ENCODE measurements around the gene AK8.

AK8 gene

GRCh38 chr9:132857616-132858342 lies 20.3 kb downstream of the AK8 start:
- Histone ChIP-seq H3K27me3 (ENCODE audit: insufficient read depth, low read length) (no peaks in the 10 kb centered on the region), H3K79me1 (ENCODE audit: low read length) (no peaks in the 10 kb centered on the region), H3K23ac (ENCODE audit: low read length) (no peak overlapping the region), H3K27ac (ENCODE audit: low read depth, low read length) (no peak overlapping the region), H3K36me3 (ENCODE audit: control insufficient read depth in 1 of 2, insufficient read depth in 2 of 2, low read length in 2 of 2) (no peaks in the 10 kb centered on the region), H3K9me3 (ENCODE audit: insufficient read depth, low read depth, low read length) (no peaks in the 10 kb centered on the region), H3K4me3 (ENCODE audit: low read depth, low read length) (no peak overlapping the region), H2BK120ac (ENCODE audit: insufficient read depth, low read length, poor library complexity) (no peak overlapping the region), H3K4me1 (ENCODE audit: control insufficient read depth in 1 of 2, insufficient read depth in 2 of 2, low read length in 2 of 2) (no peaks in the 10 kb centered on the region), H3K79me2 (ENCODE audit: control insufficient read depth, insufficient read depth, low read length, poor library complexity) (no peaks in the 10 kb centered on the region), H2AFZ (ENCODE audit: insufficient read depth, low read length, poor library complexity) (no peak overlapping the region), H2AK5ac (ENCODE audit: low read length) (no peak overlapping the region), H4K91ac (ENCODE audit: low read depth, low read length) (no peak overlapping the region), H2BK12ac (ENCODE audit: low read length) (no peak overlapping the region), H3K18ac (ENCODE audit: low read length) (no peak overlapping the region), H3K9ac (ENCODE audit: low read length) (no peak overlapping the region), H3K4ac (ENCODE audit: low read depth, low read length) (no peak overlapping the region), H3K14ac (ENCODE audit: low read length) (no peak overlapping the region), H4K12ac (ENCODE audit: low read depth, low read length) (no peak overlapping the region), H3K4me2 (ENCODE audit: low read length) (no peak overlapping the region), H2BK5ac (ENCODE audit: low read depth, low read length, poor library complexity) (no peak overlapping the region), H4K8ac (ENCODE audit: low read depth, low read length) (no peak overlapping the region)
- WGBS (ENCODE audit: extremely low coverage, insufficient coverage, insufficient read length): no CpG with 5 or more reads among the region's 24 CpGs
- no peak for DNase-seq

GRCh38 chr9:132857031-132857430 lies 21.1 kb downstream of the AK8 start:
- no peak overlapping the region for H2BK5ac ChIP-seq (ENCODE audit: low read depth, low read length, poor library complexity)
- no CpG with 5 or more reads among the region's 8 CpGs for WGBS (ENCODE audit: extremely low coverage, insufficient coverage, insufficient read length)
- no peaks in the 10 kb centered on the region for H3K9me3 ChIP-seq (ENCODE audit: insufficient read depth, low read depth, low read length)
- H2AK5ac ChIP-seq (ENCODE audit: low read length): no peak overlapping the region
- H3K27ac ChIP-seq (ENCODE audit: low read depth, low read length): no peak overlapping the region
- H3K79me1 ChIP-seq (ENCODE audit: low read length): no peaks in the 10 kb centered on the region
- H2BK120ac ChIP-seq (ENCODE audit: insufficient read depth, low read length, poor library complexity): no peak overlapping the region
- H4K8ac ChIP-seq (ENCODE audit: low read depth, low read length): no peak overlapping the region
- H3K4me3 ChIP-seq (ENCODE audit: low read depth, low read length): no peak overlapping the region
- no peak overlapping the region for H3K18ac ChIP-seq (ENCODE audit: low read length)
- no peak overlapping the region for H3K4ac ChIP-seq (ENCODE audit: low read depth, low read length)
- no peak overlapping the region for H3K4me2 ChIP-seq (ENCODE audit: low read length)
- no peak overlapping the region for H4K91ac ChIP-seq (ENCODE audit: low read depth, low read length)
- no peak overlapping the region for H3K9ac ChIP-seq (ENCODE audit: low read length)
- H3K23ac ChIP-seq (ENCODE audit: low read length): no peak overlapping the region
- H2AFZ ChIP-seq (ENCODE audit: insufficient read depth, low read length, poor library complexity): no peak overlapping the region
- H2BK12ac ChIP-seq (ENCODE audit: low read length): no peak overlapping the region
- no peaks in the 10 kb centered on the region for H3K36me3 ChIP-seq (ENCODE audit: control insufficient read depth in 1 of 2, insufficient read depth in 2 of 2, low read length in 2 of 2)
- H3K4me1 ChIP-seq (ENCODE audit: control insufficient read depth in 1 of 2, insufficient read depth in 2 of 2, low read length in 2 of 2): no peaks in the 10 kb centered on the region
- H4K12ac ChIP-seq (ENCODE audit: low read depth, low read length): no peak overlapping the region
- H3K14ac ChIP-seq (ENCODE audit: low read length): no peak overlapping the region
- DNase-seq: no peak
- no peaks in the 10 kb centered on the region for H3K27me3 ChIP-seq (ENCODE audit: insufficient read depth, low read length)
- no peaks in the 10 kb centered on the region for H3K79me2 ChIP-seq (ENCODE audit: control insufficient read depth, insufficient read depth, low read length, poor library complexity)

- Histone ChIP-seq H3K79me1 (ENCODE audit: low read length) (no peaks in the 10 kb centered on the region), H2BK5ac (ENCODE audit: low read depth, low read length, poor library complexity) (no peak overlapping the region), H3K14ac (ENCODE audit: low read length) (no peak overlapping the region), H3K18ac (ENCODE audit: low read length) (no peak overlapping the region), H2AK5ac (ENCODE audit: low read length) (no peak overlapping the region), H3K4me1 (ENCODE audit: control insufficient read depth in 1 of 2, insufficient read depth in 2 of 2, low read length in 2 of 2) (no peaks in the 10 kb centered on the region), H3K36me3 (ENCODE audit: control insufficient read depth in 1 of 2, insufficient read depth in 2 of 2, low read length in 2 of 2) (no peaks in the 10 kb centered on the region), H3K27ac (ENCODE audit: low read depth, low read length) (no peak overlapping the region), H3K79me2 (ENCODE audit: control insufficient read depth, insufficient read depth, low read length, poor library complexity) (no peaks in the 10 kb centered on the region), H2AFZ (ENCODE audit: insufficient read depth, low read length, poor library complexity) (no peak overlapping the region), H4K8ac (ENCODE audit: low read depth, low read length) (no peak overlapping the region), H4K12ac (ENCODE audit: low read depth, low read length) (no peak overlapping the region), H3K4ac (ENCODE audit: low read depth, low read length) (no peak overlapping the region), H2BK120ac (ENCODE audit: insufficient read depth, low read length, poor library complexity) (no peak overlapping the region), H4K91ac (ENCODE audit: low read depth, low read length) (no peak overlapping the region), H3K27me3 (ENCODE audit: insufficient read depth, low read length) (no peaks in the 10 kb centered on the region), H3K9me3 (ENCODE audit: insufficient read depth, low read depth, low read length) (no peaks in the 10 kb centered on the region), H3K9ac (ENCODE audit: low read length) (no peak overlapping the region), H2BK12ac (ENCODE audit: low read length) (no peak overlapping the region), H3K4me3 (ENCODE audit: low read depth, low read length) (no peak overlapping the region), H3K23ac (ENCODE audit: low read length) (no peak overlapping the region), H3K4me2 (ENCODE audit: low read length) (no peak overlapping the region)
- WGBS (ENCODE audit: extremely low coverage, insufficient coverage, insufficient read length): no CpG with 5 or more reads among the region's 5 CpGs
- no peak for DNase-seq
Observed at GRCh38 chr9:132855904-132856303, 22.2 kb downstream of the AK8 start.

- Histone ChIP-seq H3K23ac (ENCODE audit: low read length) (no peak overlapping the region), H3K18ac (ENCODE audit: low read length) (no peak overlapping the region), H3K9me3 (ENCODE audit: insufficient read depth, low read depth, low read length) (no peaks in the 10 kb centered on the region), H2AK5ac (ENCODE audit: low read length) (no peak overlapping the region), H3K14ac (ENCODE audit: low read length) (no peak overlapping the region), H3K79me1 (ENCODE audit: low read length) (no peaks in the 10 kb centered on the region), H3K9ac (ENCODE audit: low read length) (no peak overlapping the region), H3K27me3 (ENCODE audit: insufficient read depth, low read length) (no peaks in the 10 kb centered on the region), H3K4me3 (ENCODE audit: low read depth, low read length) (no peak overlapping the region), H2AFZ (ENCODE audit: insufficient read depth, low read length, poor library complexity) (no peak overlapping the region), H4K91ac (ENCODE audit: low read depth, low read length) (no peak overlapping the region), H3K4me1 (ENCODE audit: control insufficient read depth in 1 of 2, insufficient read depth in 2 of 2, low read length in 2 of 2) (no peaks in the 10 kb centered on the region), H4K8ac (ENCODE audit: low read depth, low read length) (no peak overlapping the region), H2BK120ac (ENCODE audit: insufficient read depth, low read length, poor library complexity) (no peak overlapping the region), H3K4me2 (ENCODE audit: low read length) (no peak overlapping the region), H2BK5ac (ENCODE audit: low read depth, low read length, poor library complexity) (no peak overlapping the region), H3K36me3 (ENCODE audit: control insufficient read depth in 1 of 2, insufficient read depth in 2 of 2, low read length in 2 of 2) (no peaks in the 10 kb centered on the region), H2BK12ac (ENCODE audit: low read length) (no peak overlapping the region), H3K79me2 (ENCODE audit: control insufficient read depth, insufficient read depth, low read length, poor library complexity) (no peaks in the 10 kb centered on the region), H4K12ac (ENCODE audit: low read depth, low read length) (no peak overlapping the region), H3K27ac (ENCODE audit: low read depth, low read length) (no peak overlapping the region), H3K4ac (ENCODE audit: low read depth, low read length) (no peak overlapping the region)
- no peak for DNase-seq
- no CpG with 5 or more reads among the region's 10 CpGs for WGBS (ENCODE audit: extremely low coverage, insufficient coverage, insufficient read length)
Observed at GRCh38 chr9:132854832-132855231, 23.3 kb downstream of the AK8 start.
